HCT116 (cell line): ENCODE measurements around the gene OSBPL10.

ENCODE experiments used
- CBX3 ChIP-seq: IDR thresholded peaks from 2 replicates; pipeline ENCODE4 v1.6.1; 2012; ENCODE audit warnings: low read depth
- EZH2phosphoT487 ChIP-seq: fragments of 200-600 bp; IDR thresholded peaks from 2 replicates; pipeline ENCODE4 v1.6.1; 2018; ENCODE audit warnings: antibody characterized with exemption, borderline replicate concordance
- JUND ChIP-seq: IDR thresholded peaks from 2 replicates; pipeline ENCODE4 v1.6.1; 2012
- POLR2A ChIP-seq: IDR thresholded peaks from 2 replicates; pipeline ENCODE4 v1.7.0; 2011; ENCODE audit warnings: borderline replicate concordance; ENCODE audit not compliant: insufficient read depth, insufficient read length; ENCODE audit errors: extremely low read depth
- POLR2AphosphoS5 ChIP-seq: IDR thresholded peaks from 2 replicates; pipeline ENCODE4 v1.6.1; 2011; ENCODE audit warnings: mild to moderate bottlenecking, low read depth, low read length, moderate library complexity
- RAD21 ChIP-seq: IDR thresholded peaks from 2 replicates; pipeline ENCODE4 v1.6.1; 2012; ENCODE audit warnings: low read depth, mild to moderate bottlenecking
- TF ChIP-seq, protein P1 (sequence below), 3 experiments: fragments of 200-600 bp in 1 of 3; sonication (generic) in 1 of 3; IDR thresholded peaks in 2 of 3; conservative IDR thresholded peaks in 1 of 3; 2 replicates each; pipeline ENCODE4 v1.5.1; 2012 to 2017; ENCODE audit warnings: low read depth in 2 of 3, low read length in 2 of 3, antibody characterized with exemption in 1 of 3, borderline replicate concordance in 1 of 3, control low read depth in 1 of 3, mild to moderate bottlenecking in 1 of 3, mixed read lengths in 1 of 3, mixed run types in 1 of 3, moderate library complexity in 1 of 3; ENCODE audit not compliant: insufficient read depth in 1 of 3
- TF ChIP-seq, protein P2 (sequence below): IDR thresholded peaks from 2 replicates; pipeline ENCODE4 v1.6.1; 2011; ENCODE audit warnings: mild to moderate bottlenecking, low read length, moderate library complexity; ENCODE audit not compliant: insufficient replicate concordance; ENCODE audit errors: extremely low read depth

DNA sequence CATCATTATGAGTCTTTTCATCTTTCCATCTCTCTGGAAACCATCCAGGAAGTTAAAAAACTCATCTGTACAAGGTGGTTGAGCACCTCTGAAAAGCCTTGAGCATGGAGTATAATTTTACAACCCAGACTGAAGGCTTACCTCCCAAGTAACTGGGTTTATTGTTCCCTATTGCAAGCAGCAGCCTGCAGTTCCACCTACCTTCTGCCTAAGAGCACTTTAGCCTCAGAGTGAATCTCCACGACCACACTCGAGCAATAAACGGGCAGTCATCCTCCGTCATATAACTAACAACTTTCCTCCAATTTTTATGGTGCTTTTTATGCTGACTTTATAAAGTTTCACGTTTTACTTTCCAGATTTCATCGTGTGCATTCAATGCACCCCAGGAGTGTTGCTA lies 32.8 kb downstream of the OSBPL10 start:
- no peak for TF ChIP-seq CBX3
- TF ChIP-seq EZH2phosphoT487, result no peak
- no peak for TF ChIP-seq POLR2A
- TF ChIP-seq, protein P1, sequence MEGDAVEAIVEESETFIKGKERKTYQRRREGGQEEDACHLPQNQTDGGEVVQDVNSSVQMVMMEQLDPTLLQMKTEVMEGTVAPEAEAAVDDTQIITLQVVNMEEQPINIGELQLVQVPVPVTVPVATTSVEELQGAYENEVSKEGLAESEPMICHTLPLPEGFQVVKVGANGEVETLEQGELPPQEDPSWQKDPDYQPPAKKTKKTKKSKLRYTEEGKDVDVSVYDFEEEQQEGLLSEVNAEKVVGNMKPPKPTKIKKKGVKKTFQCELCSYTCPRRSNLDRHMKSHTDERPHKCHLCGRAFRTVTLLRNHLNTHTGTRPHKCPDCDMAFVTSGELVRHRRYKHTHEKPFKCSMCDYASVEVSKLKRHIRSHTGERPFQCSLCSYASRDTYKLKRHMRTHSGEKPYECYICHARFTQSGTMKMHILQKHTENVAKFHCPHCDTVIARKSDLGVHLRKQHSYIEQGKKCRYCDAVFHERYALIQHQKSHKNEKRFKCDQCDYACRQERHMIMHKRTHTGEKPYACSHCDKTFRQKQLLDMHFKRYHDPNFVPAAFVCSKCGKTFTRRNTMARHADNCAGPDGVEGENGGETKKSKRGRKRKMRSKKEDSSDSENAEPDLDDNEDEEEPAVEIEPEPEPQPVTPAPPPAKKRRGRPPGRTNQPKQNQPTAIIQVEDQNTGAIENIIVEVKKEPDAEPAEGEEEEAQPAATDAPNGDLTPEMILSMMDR (IDR thresholded peaks at IDR 0.05 in 2 of 3, conservative IDR thresholded peaks at IDR 0.05 in 1 of 3; ENCODE audit: borderline replicate concordance in 1 of 3, insufficient read depth in 1 of 3, low read depth in 2 of 3, low read length in 2 of 3), result no peak
- no peak for TF ChIP-seq POLR2AphosphoS5
- TF ChIP-seq, protein P2, sequence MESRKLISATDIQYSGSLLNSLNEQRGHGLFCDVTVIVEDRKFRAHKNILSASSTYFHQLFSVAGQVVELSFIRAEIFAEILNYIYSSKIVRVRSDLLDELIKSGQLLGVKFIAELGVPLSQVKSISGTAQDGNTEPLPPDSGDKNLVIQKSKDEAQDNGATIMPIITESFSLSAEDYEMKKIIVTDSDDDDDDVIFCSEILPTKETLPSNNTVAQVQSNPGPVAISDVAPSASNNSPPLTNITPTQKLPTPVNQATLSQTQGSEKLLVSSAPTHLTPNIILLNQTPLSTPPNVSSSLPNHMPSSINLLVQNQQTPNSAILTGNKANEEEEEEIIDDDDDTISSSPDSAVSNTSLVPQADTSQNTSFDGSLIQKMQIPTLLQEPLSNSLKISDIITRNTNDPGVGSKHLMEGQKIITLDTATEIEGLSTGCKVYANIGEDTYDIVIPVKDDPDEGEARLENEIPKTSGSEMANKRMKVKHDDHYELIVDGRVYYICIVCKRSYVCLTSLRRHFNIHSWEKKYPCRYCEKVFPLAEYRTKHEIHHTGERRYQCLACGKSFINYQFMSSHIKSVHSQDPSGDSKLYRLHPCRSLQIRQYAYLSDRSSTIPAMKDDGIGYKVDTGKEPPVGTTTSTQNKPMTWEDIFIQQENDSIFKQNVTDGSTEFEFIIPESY, result no peak
- no peak for TF ChIP-seq RAD21
- TF ChIP-seq JUND, result no peak
